Fibroblast of lung (primary cell): ENCODE measurements around the gene GAA.

Experiments
- EZH2 ChIP-seq: IDR thresholded peaks from 2 replicates; pipeline ENCODE4 v1.5.1; 2012; ENCODE audit warnings: low read length, control low read depth, mild to moderate bottlenecking; ENCODE audit errors: missing control alignments
- TF ChIP-seq, protein P1 (sequence below), 2 donors: IDR thresholded peaks in 1 of 2; conservative IDR thresholded peaks in 1 of 2; 1 replicate in 1 of 2; 2 replicates in 1 of 2; pipeline ENCODE4 v1.5.1; 2011 to 2012; ENCODE audit warnings: low read length in 2 of 2, control low read depth in 1 of 2, inconsistent platforms in 1 of 2, low read depth in 1 of 2, mild to moderate bottlenecking in 1 of 2

DNA sequence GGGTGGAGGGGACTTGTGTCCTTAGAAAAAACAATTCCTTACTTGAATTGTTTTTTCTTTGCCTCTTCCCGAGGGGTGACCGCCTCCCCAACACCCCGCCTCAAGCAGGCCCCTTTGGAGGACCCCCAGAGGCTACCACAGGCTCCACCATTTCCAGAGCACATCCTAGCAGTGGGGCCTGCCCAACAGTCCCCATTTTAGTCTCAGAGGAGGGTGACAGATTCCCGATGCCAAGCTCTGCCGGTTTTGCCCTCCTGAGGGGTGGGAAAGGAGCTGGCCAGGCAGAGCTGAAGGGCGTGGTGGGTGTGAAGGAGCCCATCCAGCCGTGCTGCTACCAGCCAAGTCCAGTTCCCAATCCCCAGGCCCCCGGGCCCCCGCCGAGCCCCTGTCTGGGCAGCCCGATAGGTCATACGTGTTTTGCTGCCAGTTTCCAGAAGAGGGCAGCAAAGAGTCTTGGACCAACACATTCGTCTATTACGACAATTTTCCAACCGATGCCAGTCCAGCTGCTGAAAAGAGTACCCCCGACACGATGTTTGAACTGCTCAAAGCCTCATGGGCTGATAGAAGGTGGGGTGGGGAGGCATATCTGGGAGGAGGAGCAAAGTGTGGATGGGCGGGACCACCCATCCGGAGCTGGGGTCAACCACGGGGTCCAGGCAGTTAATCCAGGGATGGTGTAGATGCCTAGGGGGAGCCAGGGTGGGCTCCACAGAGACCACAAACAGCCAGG is 18.8 kb upstream of the GAA start:
- TF ChIP-seq, protein P1, sequence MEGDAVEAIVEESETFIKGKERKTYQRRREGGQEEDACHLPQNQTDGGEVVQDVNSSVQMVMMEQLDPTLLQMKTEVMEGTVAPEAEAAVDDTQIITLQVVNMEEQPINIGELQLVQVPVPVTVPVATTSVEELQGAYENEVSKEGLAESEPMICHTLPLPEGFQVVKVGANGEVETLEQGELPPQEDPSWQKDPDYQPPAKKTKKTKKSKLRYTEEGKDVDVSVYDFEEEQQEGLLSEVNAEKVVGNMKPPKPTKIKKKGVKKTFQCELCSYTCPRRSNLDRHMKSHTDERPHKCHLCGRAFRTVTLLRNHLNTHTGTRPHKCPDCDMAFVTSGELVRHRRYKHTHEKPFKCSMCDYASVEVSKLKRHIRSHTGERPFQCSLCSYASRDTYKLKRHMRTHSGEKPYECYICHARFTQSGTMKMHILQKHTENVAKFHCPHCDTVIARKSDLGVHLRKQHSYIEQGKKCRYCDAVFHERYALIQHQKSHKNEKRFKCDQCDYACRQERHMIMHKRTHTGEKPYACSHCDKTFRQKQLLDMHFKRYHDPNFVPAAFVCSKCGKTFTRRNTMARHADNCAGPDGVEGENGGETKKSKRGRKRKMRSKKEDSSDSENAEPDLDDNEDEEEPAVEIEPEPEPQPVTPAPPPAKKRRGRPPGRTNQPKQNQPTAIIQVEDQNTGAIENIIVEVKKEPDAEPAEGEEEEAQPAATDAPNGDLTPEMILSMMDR (conservative IDR thresholded peaks at IDR 0.05 in 1 of 2, IDR thresholded peaks at IDR 0.05 in 1 of 2; ENCODE audit: low read depth in 1 of 2, low read length in 2 of 2): peak; percentile 67 to 71
- no peak for TF ChIP-seq EZH2
